ENCODE measurements around the gene FOXN3. TPM values are rescaled to one million over a fixed set of nuclear protein-coding genes. Genes with fewer than 3 reads are reported as not detected.
"Not testable (repeated sequence)": the region's sequence is repeated elsewhere in the genome, so short reads cannot be mapped to it uniquely, and the experiment has no call there.

FOXN3 gene
- total RNA-seq, 4 donors from 2014 or later = 99.6 to 172 (median 103) TPM

GRCh38 chr14:89158701-89159100 lies 258.3 kb downstream of the FOXN3 start:
- in situ Hi-C loops (cut with MboI; ENCODE audit: low sequenced_read_pairs in 4 of 4) (loop anchor here in 2 of 4 donors (10.0 to 25.0 kb wide), 2 partner anchors 114 to 754 kb away; no protein-coding TSS in a partner anchor), intact Hi-C loops (cut with DNase I; ENCODE audit: low total_unique reads) (no loop called here)
- DNase-seq = no peak
- peaks cover 0 to 23% of the 10 kb centered on the region in 2 donors for H3K36me3 ChIP-seq
- H3K27ac ChIP-seq = no peak overlapping the region
- H3K9me3 ChIP-seq = no peaks in the 10 kb centered on the region
- no peaks in the 10 kb centered on the region for H3K27me3 ChIP-seq
- no peak for ATAC-seq
- no peaks in the 10 kb centered on the region for H3K4me1 ChIP-seq
- H3K4me3 ChIP-seq = no peak overlapping the region
- TF ChIP-seq CTCF (IDR thresholded peaks at IDR 0.05 in 4 of 5, conservative IDR thresholded peaks at IDR 0.05 in 1 of 5) = no peak
- TF ChIP-seq POLR2A (IDR thresholded peaks at IDR 0.05) = no peak

- H3K4me3 ChIP-seq; H3K9me3 ChIP-seq; H3K4me1 ChIP-seq; intact Hi-C loops (cut with DNase I; ENCODE audit: low total_unique reads); H3K27me3 ChIP-seq; H3K27ac ChIP-seq; ATAC-seq; DNase-seq: not testable (repeated sequence)
- in situ Hi-C loops (cut with MboI; ENCODE audit: low sequenced_read_pairs in 4 of 4) = loop anchor here in 2 of 4 donors (10.0 to 25.0 kb wide), 2 partner anchors 113 to 754 kb away; no protein-coding TSS in a partner anchor
- H3K36me3 ChIP-seq = peaks cover 0 to 21% of the 10 kb centered on the region in 2 donors
Measured at GRCh38 chr14:89158104-89158503, 258.9 kb downstream of the FOXN3 start.

- TF ChIP-seq CTCF (IDR thresholded peaks at IDR 0.05 in 4 of 5, conservative IDR thresholded peaks at IDR 0.05 in 1 of 5) (no peak), POLR2A (IDR thresholded peaks at IDR 0.05) (no peak)
- ATAC-seq = no peak
- no peaks in the 10 kb centered on the region for H3K4me1 ChIP-seq
- no peaks in the 10 kb centered on the region for H3K27me3 ChIP-seq
- in situ Hi-C loops (cut with MboI; ENCODE audit: low sequenced_read_pairs in 4 of 4) (loop anchor here in 2 of 4 donors (10.0 to 25.0 kb wide), 2 partner anchors 111 to 757 kb away; no protein-coding TSS in a partner anchor), intact Hi-C loops (cut with DNase I; ENCODE audit: low total_unique reads) (no loop called here)
- H3K27ac ChIP-seq = no peak overlapping the region
- H3K9me3 ChIP-seq = no peaks in the 10 kb centered on the region
- no peaks in the 10 kb centered on the region for H3K36me3 ChIP-seq
- H3K4me3 ChIP-seq = no peak overlapping the region
- no peak for DNase-seq
Measured at GRCh38 chr14:89155491-89155890, 261.5 kb downstream of the FOXN3 start.

- H3K9me3 ChIP-seq; H3K27ac ChIP-seq; intact Hi-C loops (cut with DNase I; ENCODE audit: low total_unique reads); H3K27me3 ChIP-seq; H3K4me3 ChIP-seq; DNase-seq; ATAC-seq; H3K4me1 ChIP-seq; H3K36me3 ChIP-seq: not testable (repeated sequence)
- in situ Hi-C loops (cut with MboI; ENCODE audit: low sequenced_read_pairs in 4 of 4) = loop anchor here in 2 of 4 donors (10.0 to 25.0 kb wide), 2 partner anchors 107 to 761 kb away; no protein-coding TSS in a partner anchor
Measured at GRCh38 chr14:89151693-89152092, 265.3 kb downstream of the FOXN3 start.

- no peak overlapping the region for H3K4me3 ChIP-seq
- H3K27ac ChIP-seq = no peak overlapping the region
- H3K4me1 ChIP-seq = peaks cover 0 to 3% of the 10 kb centered on the region in 2 donors
- ATAC-seq = no peak
- H3K9me3 ChIP-seq = no peaks in the 10 kb centered on the region
- DNase-seq = no peak
- intact Hi-C loops (cut with DNase I; ENCODE audit: low total_unique reads) (no loop called here), in situ Hi-C loops (cut with MboI; ENCODE audit: low sequenced_read_pairs in 4 of 4) (no loop called here)
- TF ChIP-seq POLR2A (IDR thresholded peaks at IDR 0.05) (no peak), CTCF (IDR thresholded peaks at IDR 0.05 in 4 of 5, conservative IDR thresholded peaks at IDR 0.05 in 1 of 5) (no peak)
- H3K36me3 ChIP-seq = no peaks in the 10 kb centered on the region
- no peaks in the 10 kb centered on the region for H3K27me3 ChIP-seq
Measured at GRCh38 chr14:89146274-89146673, 270.8 kb downstream of the FOXN3 start.

- no peaks in the 10 kb centered on the region for H3K9me3 ChIP-seq
- DNase-seq (no peak), ATAC-seq (no peak)
- H3K4me3 ChIP-seq = no peak overlapping the region
- intact Hi-C loops (cut with DNase I; ENCODE audit: low total_unique reads) = no loop called here
- TF ChIP-seq CTCF (IDR thresholded peaks at IDR 0.05 in 4 of 5, conservative IDR thresholded peaks at IDR 0.05 in 1 of 5) (no peak), POLR2A (IDR thresholded peaks at IDR 0.05) (no peak)
- in situ Hi-C loops (cut with MboI; ENCODE audit: low sequenced_read_pairs in 4 of 4) = no loop called here
- H3K27ac ChIP-seq = no peak overlapping the region
- no peaks in the 10 kb centered on the region for H3K36me3 ChIP-seq
- H3K4me1 ChIP-seq = peaks cover 0 to 3% of the 10 kb centered on the region in 2 donors
- H3K27me3 ChIP-seq = no peaks in the 10 kb centered on the region
Measured at GRCh38 chr14:89144642-89145041, 272.4 kb downstream of the FOXN3 start.

Measured in gastrocnemius medialis (tissue), 4 donors.